ENCODE results near the gene DLG4. TPM values are rescaled to one million over a fixed set of nuclear protein-coding genes. Genes with fewer than 3 reads are reported as not detected.

Gene DLG4
- total and polyA plus RNA-seq, 2 donors (not counting 1 experiment from before 2014, with no cell fraction given): 2.0 to 12.5 TPM

GRCh38 chr17:7196651-7197401, 22.8 kb downstream of the DLG4 start:
- Mint-ChIP-seq H3K9me3 (ENCODE audit: insufficient read depth) (no peaks in the 10 kb centered on the region), H3K4me3 (no peak overlapping the region), H3K4me1 (no peaks in the 10 kb centered on the region), H3K27me3 (no peaks in the 10 kb centered on the region), H3K27ac (no peak overlapping the region)
- Histone ChIP-seq H3K27ac (ENCODE audit: low read length in 2 of 2) (no peak overlapping the region), H3K4me1 (ENCODE audit: control insufficient read depth in 2 of 2, insufficient read depth in 2 of 2, low read length in 2 of 2) (no peaks in the 10 kb centered on the region), H3K79me2 (ENCODE audit: control insufficient read depth, insufficient read depth, low read length) (no peaks in the 10 kb centered on the region), H3K4me2 (replicated peaks; ENCODE audit: low read depth, low read length, poor library complexity, severe bottlenecking) (no peak overlapping the region), H2AFZ (ENCODE audit: insufficient read depth, low read depth, low read length, poor library complexity, severe bottlenecking) (no peak overlapping the region), H3K4me3 (ENCODE audit: control extremely low read depth in 1 of 5, extremely low read depth in 1 of 5, insufficient read depth in 1 of 5, low read depth in 2 of 5, low read length in 4 of 5) (no peak overlapping the region), H3K9me3 (ENCODE audit: control extremely low read depth in 1 of 3, control insufficient read depth in 2 of 3, insufficient read depth in 1 of 3, low read length in 2 of 3) (no peaks in the 10 kb centered on the region), H3K27me3 (replicated peaks in 1 of 4; ENCODE audit: control extremely low read depth in 1 of 4, control insufficient read depth in 3 of 4, insufficient read depth in 4 of 4, low read length in 3 of 4) (no peaks in the 10 kb centered on the region), H4K20me1 (ENCODE audit: control insufficient read depth, insufficient read depth, low read length, poor library complexity, severe bottlenecking) (no peaks in the 10 kb centered on the region), H3K36me3 (replicated peaks in 1 of 2; ENCODE audit: control extremely low read depth in 1 of 2, control insufficient read depth in 1 of 2, extremely low read depth in 1 of 2, insufficient read depth in 2 of 2, low read length in 1 of 2) (no peaks in the 10 kb centered on the region), H3K9ac (ENCODE audit: low read length) (no peak overlapping the region)
- no peak for DNase-seq
- POLR2A ChIA-PET: interaction anchor here (0.5 kb wide), 1 partner anchor 484 kb away, joined by 6 read pairs; no protein-coding TSS in a partner anchor
- intact Hi-C loops (cut with micrococcal nuclease): no loop called here
- no peak for ATAC-seq (ENCODE audit: low read depth)
- 94% methylated on average over 19 of the region's 22 CpGs for WGBS (ENCODE audit: insufficient coverage)
- TF ChIP-seq CTCF (IDR thresholded peaks at IDR 0.05) (no peak), EZH2 (IDR thresholded peaks at IDR 0.05; ENCODE audit: borderline replicate concordance, insufficient read depth, low read depth, low read length, poor library complexity, severe bottlenecking) (no peak)
- CTCF ChIA-PET: no interaction called here

GRCh38 chr17:7195971-7196370, 23.7 kb downstream of the DLG4 start:
- no peaks in the 10 kb centered on the region for H3K9me3 ChIP-seq (ENCODE audit: control extremely low read depth in 1 of 3, control insufficient read depth in 2 of 3, insufficient read depth in 1 of 3, low read length in 2 of 3)
- no peaks in the 10 kb centered on the region for H4K20me1 ChIP-seq (ENCODE audit: control insufficient read depth, insufficient read depth, low read length, poor library complexity, severe bottlenecking)
- no peaks in the 10 kb centered on the region for H3K4me1 ChIP-seq (ENCODE audit: control insufficient read depth in 2 of 2, insufficient read depth in 2 of 2, low read length in 2 of 2)
- Mint-ChIP-seq H3K27me3 (no peaks in the 10 kb centered on the region), H3K27ac (no peak overlapping the region), H3K4me1 (no peaks in the 10 kb centered on the region), H3K9me3 (ENCODE audit: insufficient read depth) (no peaks in the 10 kb centered on the region), H3K4me3 (no peak overlapping the region)
- ChIA-PET CTCF (no interaction called here), POLR2A (interaction anchor here (0.5 kb wide), 1 partner anchor 485 kb away, joined by 6 read pairs; no protein-coding TSS in a partner anchor)
- H3K4me3 ChIP-seq (ENCODE audit: control extremely low read depth in 1 of 5, extremely low read depth in 1 of 5, insufficient read depth in 1 of 5, low read depth in 2 of 5, low read length in 4 of 5): no peak overlapping the region
- ATAC-seq (ENCODE audit: low read depth): no peak
- no peaks in the 10 kb centered on the region for H3K36me3 ChIP-seq (replicated peaks in 1 of 2; ENCODE audit: control extremely low read depth in 1 of 2, control insufficient read depth in 1 of 2, extremely low read depth in 1 of 2, insufficient read depth in 2 of 2, low read length in 1 of 2)
- no peak overlapping the region for H3K9ac ChIP-seq (ENCODE audit: low read length)
- H2AFZ ChIP-seq (ENCODE audit: insufficient read depth, low read depth, low read length, poor library complexity, severe bottlenecking): no peak overlapping the region
- no peak overlapping the region for H3K4me2 ChIP-seq (replicated peaks; ENCODE audit: low read depth, low read length, poor library complexity, severe bottlenecking)
- TF ChIP-seq EZH2 (IDR thresholded peaks at IDR 0.05; ENCODE audit: borderline replicate concordance, insufficient read depth, low read depth, low read length, poor library complexity, severe bottlenecking): no peak
- no peaks in the 10 kb centered on the region for H3K27me3 ChIP-seq (replicated peaks in 1 of 4; ENCODE audit: control extremely low read depth in 1 of 4, control insufficient read depth in 3 of 4, insufficient read depth in 4 of 4, low read length in 3 of 4)
- H3K79me2 ChIP-seq (ENCODE audit: control insufficient read depth, insufficient read depth, low read length): no peaks in the 10 kb centered on the region
- WGBS (ENCODE audit: insufficient coverage): 93% methylated on average over 11 of the region's 12 CpGs
- DNase-seq: no peak
- intact Hi-C loops (cut with micrococcal nuclease): no loop called here
- H3K27ac ChIP-seq (ENCODE audit: low read length in 2 of 2): no peak overlapping the region

Data from B cell (primary cell).